Stimulated activated CD8-positive, alpha-beta memory T cell treated with anti-CD3 and anti-CD28 coated beads, Interleukin-7, amount 100 ng/mL, for 48 hours (primary cell): ENCODE measurements around the gene JAK2.
A peak's percentile ranks its signal among the peaks of the same experiment; 100 is the strongest.
"Not testable (repeated sequence)": the region's sequence is repeated elsewhere in the genome, so short reads cannot be mapped to it uniquely, and the experiment has no call there.

Experiments used
- DNase-seq, 2 donors: peaks; one replicate each; pipeline ENCODE4 v3.0.0-alpha.2; 2020; ENCODE audit warnings: low read depth in 1 of 2; ENCODE audit errors: extremely low read depth in 1 of 2

The JAK2 gene

DNA sequence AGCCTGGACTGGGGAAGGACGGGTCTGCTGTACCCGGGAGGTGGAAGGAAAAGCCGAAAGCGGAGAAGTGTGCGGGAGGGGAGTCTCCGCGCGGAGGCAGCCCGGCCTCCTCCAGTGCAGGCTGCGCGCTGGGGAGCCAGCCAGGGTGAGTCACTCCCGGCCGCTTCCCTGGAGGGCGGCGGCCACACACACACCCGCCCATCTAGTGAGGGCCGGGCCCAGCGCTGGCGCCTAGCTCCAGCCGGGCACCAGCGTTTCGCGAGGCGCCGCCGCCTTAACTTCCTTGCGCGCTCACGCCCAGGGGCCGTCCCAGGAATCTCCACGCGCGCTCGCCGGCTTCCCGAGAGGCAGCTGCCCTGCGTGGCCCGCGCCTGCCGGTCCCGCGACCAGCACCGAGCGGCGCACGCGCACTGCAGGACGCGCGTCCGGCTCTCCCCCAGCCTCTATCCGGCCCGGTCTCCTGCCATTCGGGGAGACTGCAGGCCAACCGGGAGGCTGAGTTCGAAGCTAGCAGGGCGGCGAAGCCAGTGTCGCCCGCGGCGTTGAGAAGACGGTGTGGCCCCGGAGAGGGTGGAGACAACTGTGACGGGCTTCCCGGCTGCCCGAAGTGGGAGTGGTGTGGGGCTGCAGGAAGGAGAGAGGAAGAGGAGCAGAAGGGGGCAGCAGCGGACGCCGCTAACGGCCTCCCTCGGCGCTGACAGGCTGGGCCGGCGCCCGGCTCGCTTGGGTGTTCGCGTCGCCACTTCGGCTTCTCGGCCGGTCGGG lies at the start of gene JAK2:
TSS of gene JAK2 (plus strand) at position 652 of the 765 bp plus-strand sequence. CDS start 36,716 bp downstream, outside the sequence.
- peak; percentile 75 to 84 for DNase-seq

GRCh38 chr9:4936277-4936676 lies 48.8 kb upstream of the JAK2 start:
- no peak for DNase-seq

GRCh38 chr9:4936823-4937222 lies 48.2 kb upstream of the JAK2 start:
- no peak for DNase-seq

- no peak for DNase-seq
Measured at GRCh38 chr9:4937446-4937845, 47.6 kb upstream of the JAK2 start.

- DNase-seq = no peak
Measured at GRCh38 chr9:4938496-4938895, 46.6 kb upstream of the JAK2 start.

GRCh38 chr9:4939118-4939561 lies 45.9 kb upstream of the JAK2 start:
- no peak for DNase-seq

GRCh38 chr9:4942042-4942691 lies 42.9 kb upstream of the JAK2 start:
- not testable (repeated sequence) for DNase-seq

DNA sequence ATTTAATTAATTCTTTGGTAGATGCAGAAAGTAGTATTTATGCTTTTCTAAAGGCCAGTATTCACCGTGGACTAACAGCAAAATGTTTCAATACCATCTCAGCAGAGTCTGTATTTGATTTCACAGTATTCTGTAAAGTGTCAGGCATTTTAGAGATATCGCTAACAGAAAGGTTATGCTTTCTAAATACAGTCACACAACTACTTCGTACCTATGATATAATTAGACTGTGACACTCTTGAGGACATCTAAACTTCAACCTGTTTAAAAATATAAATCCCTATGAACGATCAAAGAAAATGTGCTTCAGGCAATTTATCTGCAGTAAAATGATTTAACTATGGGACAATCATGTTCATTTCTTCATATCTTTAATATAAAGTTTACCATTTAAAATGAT lies 41.7 kb upstream of the JAK2 start:
- no peak for DNase-seq

DNA sequence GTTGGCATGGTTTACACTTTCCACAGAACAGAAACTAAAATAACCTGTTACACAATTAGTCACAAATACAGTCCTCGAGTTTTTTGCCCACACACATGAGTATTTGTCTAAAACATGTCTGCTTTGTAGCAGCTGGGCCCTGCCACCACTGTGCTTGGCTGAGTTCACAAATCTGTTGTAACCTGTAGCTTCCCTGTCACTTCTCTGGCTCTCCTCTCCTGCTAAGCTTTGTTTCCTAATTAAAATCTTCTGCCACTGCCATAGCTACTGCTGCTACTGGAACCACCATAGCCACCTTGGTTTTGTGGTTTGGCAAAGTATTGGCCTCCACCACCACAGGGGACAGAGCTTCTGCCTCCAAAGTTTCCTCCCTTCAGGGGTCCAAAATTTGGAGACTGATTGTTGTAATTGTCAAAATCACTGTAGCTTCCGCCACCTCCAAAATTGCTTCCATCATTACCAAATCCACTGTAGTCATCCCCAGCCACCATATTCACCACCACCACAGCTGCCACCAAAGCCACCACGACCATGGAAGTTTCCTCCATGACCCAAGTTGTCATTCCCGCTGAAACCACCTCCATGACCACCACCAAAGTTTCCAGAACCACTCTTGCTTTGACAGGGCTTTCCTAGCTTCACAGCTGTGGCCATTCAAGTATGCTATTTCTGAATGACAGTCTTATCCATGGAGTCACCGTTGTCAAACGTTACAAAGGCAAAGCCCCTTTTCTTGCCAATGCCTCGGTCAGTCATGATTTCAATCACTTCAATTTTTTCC lies 40.5 kb upstream of the JAK2 start:
- peak; percentile 21 to 37 for DNase-seq

- DNase-seq = no peak
Measured at GRCh38 chr9:4946937-4947336, 38.1 kb upstream of the JAK2 start.

GRCh38 chr9:4955836-4956235 lies 29.2 kb upstream of the JAK2 start:
- no peak for DNase-seq

DNA sequence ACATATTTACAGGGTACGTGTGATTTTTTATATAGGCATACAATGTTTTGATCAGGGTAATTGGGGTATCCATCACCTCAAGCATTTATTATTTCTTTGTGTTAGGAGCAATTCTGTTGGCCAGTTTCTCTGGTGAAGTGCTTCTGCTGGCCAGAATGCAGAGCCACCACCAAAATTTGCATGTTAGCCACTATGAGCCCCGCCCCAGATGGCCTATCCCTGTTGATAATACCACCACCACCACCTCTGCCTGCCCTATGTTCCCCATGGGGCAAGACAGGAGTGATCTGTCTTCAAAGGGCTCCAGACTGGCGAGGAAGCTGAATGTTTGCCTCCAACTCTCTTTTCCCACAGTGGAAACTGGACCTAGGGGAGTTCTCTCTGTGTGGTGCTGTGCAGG lies 26.0 kb upstream of the JAK2 start:
- DNase-seq = no peak

GRCh38 chr9:4962085-4962484 lies 23.0 kb upstream of the JAK2 start:
- DNase-seq = no peak

DNA sequence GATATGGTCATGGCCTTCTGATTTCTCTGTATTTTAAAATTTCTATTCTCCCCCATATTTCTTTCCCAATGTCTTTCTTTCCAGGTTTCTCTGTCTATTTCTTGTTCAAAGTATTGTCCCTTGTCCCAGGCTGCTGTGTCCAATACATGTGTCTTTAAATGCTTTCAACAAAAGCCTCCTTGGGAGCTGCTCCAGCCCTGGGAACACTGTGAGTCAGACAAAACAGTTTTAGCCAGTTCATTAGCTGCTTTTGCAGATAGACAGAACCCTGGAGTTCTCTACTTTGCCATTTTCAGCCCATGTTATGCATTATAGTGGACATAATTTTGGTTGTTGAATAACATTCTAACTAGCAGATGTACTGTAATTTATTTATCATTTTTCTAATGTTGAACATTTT lies 20.5 kb upstream of the JAK2 start:
- DNase-seq = no peak

- no peak for DNase-seq
Measured at GRCh38 chr9:4965174-4965821, 19.8 kb upstream of the JAK2 start.

DNA sequence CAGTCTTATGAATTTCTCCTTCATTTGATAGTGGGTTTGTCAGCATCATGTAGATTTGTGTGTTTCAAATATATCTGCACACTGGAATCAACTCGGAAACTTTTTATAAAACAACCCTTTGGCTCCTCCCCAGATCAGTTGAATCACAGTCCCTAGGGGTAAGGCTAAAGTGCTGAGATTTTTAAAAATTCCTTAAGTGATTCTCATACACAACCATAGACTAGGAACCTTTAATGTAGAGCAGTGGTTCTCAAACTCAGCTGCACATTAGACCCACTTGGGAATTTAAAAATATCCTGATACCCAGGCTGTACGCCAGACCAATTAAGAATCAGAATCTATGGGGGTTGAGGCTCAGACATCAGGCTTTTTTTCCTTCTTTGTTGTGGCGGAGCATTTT lies 17.5 kb upstream of the JAK2 start:
- no peak for DNase-seq

GRCh38 chr9:4969130-4969529 lies 15.9 kb upstream of the JAK2 start:
- DNase-seq = no peak

DNA sequence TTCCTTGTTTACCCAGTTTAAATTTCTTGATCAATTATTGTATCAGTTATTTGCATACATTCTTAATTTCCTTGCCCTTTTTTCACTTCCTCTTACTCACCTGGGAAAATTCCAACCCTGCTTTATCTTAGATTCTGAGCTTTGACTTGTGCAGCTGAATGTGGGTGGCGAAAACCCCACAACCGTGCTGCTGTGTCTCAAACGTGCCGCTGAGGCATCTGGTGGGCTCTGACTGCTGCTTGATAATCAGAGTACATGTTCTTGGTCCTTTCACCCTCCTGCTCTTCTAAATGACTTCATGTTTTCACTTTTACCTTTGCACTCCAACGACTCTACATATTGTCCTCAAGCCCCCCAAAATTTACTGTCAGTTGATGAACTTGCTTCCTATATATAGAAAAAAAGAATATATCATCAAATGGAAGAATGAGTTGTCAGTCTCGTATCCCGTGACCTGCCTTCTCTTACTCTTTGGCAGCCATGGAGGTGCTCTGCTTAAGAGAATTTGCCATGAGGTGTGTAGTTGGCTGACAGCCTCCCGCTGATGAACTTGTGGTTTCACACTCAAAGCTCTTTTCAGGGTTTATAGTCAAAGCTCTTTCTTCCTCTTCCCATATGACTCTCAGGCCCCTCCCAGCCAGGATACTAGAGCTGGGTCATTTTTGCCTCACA lies 14.0 kb upstream of the JAK2 start:
- DNase-seq = peak; percentile 49 to 74

DNA sequence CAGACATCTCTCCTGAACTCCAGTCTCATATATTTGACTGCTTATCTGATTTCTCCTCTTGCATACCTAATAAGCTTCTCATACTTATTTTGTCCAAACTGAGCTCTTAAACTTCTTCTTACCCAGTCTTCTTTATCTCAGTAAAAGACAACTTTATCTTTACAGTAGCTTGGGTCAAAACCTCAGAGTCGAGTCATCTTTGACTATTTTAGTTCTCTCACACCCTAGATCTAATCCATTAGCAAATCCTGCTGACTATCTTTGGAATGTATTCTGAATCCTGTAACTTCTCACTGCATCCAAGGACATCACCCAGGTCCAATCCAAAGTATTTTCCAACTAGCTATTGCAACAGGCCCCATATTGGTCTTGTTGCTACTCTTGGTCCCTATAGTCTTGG lies 11.8 kb upstream of the JAK2 start:
- no peak for DNase-seq

- DNase-seq = no peak
Measured at GRCh38 chr9:4973902-4974301, 11.2 kb upstream of the JAK2 start.

- DNase-seq = no peak
Measured at GRCh38 chr9:4979239-4979638, 5.8 kb upstream of the JAK2 start.
